LNCaP clone FGC (cell line): ENCODE results near the gene LRRC28.

ENCODE experiments used
- DNase-seq: peaks from one replicate; pipeline ENCODE4 v3.0.0-alpha.2; 2011; ENCODE audit warnings: low read depth
- H3K4me3 ChIP-seq: 2 replicates; pipeline ENCODE4 v1.5.1; 2011; ENCODE audit warnings: mild to moderate bottlenecking, low read depth, low read length, control low read depth
- TF ChIP-seq, protein P1 (sequence below): IDR thresholded peaks from 2 replicates; pipeline ENCODE4 v1.5.1; 2012; ENCODE audit warnings: mild to moderate bottlenecking; ENCODE audit not compliant: control insufficient read depth, insufficient read depth; ENCODE audit errors: extremely low read depth

Gene LRRC28

DNA sequence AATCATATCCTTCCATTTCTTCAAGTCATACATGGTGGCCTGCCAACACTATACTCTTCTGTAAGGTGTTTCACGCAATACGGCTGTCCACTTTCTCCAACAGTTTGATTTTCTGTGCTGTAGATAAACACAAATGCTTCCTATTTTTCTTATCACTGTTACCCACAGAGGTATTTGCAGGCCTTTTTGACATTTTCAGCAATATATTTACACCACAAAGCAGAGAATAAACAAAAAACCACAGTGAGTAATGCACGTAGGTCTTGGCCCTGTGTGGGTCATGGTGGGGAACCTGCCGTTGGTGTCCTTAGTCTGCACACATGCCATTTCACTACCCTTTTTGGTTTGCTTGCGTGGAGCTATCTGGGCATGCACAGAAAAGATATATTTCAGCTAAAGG, 59.5 kb downstream of the LRRC28 start:
- H3K4me3 ChIP-seq: no peak overlapping the region
- TF ChIP-seq, protein P1, sequence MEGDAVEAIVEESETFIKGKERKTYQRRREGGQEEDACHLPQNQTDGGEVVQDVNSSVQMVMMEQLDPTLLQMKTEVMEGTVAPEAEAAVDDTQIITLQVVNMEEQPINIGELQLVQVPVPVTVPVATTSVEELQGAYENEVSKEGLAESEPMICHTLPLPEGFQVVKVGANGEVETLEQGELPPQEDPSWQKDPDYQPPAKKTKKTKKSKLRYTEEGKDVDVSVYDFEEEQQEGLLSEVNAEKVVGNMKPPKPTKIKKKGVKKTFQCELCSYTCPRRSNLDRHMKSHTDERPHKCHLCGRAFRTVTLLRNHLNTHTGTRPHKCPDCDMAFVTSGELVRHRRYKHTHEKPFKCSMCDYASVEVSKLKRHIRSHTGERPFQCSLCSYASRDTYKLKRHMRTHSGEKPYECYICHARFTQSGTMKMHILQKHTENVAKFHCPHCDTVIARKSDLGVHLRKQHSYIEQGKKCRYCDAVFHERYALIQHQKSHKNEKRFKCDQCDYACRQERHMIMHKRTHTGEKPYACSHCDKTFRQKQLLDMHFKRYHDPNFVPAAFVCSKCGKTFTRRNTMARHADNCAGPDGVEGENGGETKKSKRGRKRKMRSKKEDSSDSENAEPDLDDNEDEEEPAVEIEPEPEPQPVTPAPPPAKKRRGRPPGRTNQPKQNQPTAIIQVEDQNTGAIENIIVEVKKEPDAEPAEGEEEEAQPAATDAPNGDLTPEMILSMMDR: no peak

DNA sequence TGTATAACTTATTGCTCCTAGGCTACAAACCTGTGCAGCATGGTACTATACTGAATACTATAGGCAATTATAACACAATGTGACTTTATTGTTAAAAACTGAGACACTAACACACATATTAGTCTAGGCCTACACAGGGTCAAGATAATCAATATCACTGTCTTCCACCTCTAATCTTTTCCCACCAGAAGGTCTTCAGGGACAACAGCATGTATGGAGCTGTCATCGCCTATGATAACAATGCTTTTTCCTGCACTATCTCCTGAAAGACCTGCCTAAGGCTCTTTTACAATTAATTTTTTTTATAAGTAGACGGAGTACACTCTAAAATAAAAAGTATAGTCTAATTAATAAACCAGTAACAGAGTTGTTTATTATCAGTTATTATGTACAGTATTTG, 60.9 kb downstream of the LRRC28 start:
- no peak overlapping the region for H3K4me3 ChIP-seq
- TF ChIP-seq, protein P1: no peak
- DNase-seq: no peak

More for the DNA sequence above, 59.5 kb downstream of the LRRC28 start:
- DNase-seq: no peak

DNA sequence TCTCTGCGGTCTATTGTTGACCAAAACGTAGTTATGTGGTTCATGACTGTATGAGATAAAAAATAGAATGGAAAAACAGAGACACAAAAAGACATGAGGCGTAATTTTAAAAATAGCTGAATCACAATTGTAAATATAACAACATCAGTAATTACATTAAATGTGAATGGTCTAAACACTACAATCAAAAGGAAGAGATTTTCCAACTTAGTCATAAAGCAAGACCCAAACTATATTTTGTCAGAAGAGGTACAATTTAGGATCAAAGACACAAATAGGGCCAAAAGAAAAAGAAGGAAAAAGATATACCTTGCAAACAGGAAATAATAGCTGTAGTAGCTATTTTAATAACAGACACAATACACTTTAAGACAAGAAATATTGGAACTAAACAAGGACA, 61.5 kb downstream of the LRRC28 start:
- no peak for DNase-seq
- TF ChIP-seq, protein P1: no peak
- H3K4me3 ChIP-seq: no peak overlapping the region

DNA sequence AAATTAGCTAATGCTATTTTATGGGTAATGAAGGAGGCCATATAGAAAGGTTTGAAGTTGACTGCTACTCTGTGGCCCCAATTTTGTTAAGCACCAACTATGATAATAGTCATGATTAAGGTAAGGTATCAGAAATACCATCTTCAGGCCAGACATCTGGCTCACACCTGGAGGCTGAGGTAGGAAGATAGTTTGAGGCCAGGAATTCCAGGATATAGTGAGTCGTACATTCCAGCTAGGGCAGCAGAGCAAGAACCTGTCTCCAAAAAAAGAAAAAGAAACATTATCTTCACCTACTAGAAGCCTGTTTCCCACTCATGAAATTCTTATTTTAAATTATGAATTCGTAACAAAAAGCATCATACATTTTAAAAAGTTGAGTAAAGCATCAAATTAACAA, 64.4 kb downstream of the LRRC28 start:
- DNase-seq: no peak
- TF ChIP-seq, protein P1: no peak
- H3K4me3 ChIP-seq: no peak overlapping the region

DNA sequence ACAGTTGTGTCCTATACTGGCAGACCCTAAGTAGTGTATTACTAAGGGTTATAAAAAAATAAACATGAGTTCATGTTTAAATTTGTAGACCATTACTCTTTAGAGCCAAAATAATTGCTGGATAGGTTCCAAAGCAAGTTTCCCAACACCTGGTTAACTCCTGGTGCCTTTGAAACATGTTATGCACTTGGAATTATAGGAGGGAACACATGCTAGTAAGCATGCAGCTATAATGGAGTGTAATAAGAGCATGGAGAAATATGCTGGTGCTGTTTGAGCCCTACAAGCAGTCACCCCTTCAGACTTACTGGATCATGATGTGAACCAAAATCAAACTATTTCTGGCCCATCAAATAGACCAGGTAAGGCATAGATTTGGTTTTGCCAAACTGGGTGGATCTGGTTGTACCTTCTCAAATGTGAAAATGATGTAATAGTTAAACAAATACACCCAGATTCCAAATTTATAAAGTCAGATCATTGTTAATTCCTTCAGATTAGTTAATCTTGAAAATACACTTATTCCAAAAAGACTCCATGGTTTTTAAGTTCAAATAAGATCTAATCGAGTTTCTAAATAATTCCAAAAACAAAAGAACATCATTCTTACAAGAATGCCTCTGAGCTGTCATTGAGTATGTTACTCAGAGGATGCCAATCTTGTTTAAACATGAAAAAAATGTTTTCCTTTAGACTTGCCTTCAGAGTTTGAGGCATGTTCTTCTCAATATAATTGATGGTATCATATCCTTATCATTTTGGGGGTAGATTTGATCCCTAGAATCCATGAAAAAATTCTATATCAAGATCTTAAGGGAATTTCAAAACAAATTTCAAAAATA, 69.3 kb downstream of the LRRC28 start:
- DNase-seq: no peak

DNA sequence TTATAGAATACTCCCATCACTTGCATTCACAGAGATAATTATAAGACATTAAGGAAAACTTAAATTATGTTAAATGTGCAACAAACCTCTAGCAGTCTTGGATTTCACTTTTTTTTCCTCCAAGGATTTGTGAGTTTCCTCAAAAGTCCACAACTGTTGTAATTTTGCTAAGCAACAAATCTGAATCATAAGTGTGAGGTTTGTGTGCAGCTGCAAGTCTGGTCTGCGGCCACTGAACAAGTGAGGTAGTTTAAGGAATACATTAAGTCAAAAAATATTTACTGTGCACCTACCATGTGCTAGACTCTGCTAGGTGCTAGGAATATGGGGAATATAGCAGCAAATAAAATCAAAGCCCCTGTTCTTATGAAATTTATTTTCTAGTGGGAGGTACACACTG, 70.2 kb downstream of the LRRC28 start:
- no peak for DNase-seq
- TF ChIP-seq, protein P1: no peak
- no peak overlapping the region for H3K4me3 ChIP-seq

More for the DNA sequence above, 69.3 kb downstream of the LRRC28 start:
- H3K4me3 ChIP-seq: no peak overlapping the region
- TF ChIP-seq, protein P1: no peak
